ENCODE measurements around the gene PACRG.
A peak's percentile ranks its signal among the peaks of the same experiment; 100 is the strongest.

PACRG gene

DNA sequence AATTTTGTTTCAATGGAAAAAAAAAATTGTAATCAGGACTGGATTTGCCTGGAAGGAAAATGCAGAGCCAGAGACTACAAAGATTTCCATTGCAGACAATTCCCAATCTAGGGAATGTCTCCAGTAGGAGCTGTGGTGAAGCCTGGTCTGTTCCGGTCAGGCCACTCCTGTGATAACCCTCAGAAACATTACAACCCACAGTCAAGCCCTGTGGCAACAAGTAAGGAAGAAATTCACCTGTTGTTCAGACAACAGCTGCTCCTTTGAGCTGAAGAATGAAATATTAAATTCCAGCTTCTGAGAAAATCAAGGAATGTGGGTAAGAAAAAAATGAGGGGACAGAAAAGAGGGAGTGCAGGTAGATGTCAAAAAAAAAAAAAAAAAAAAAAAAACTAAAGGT lies 8.2 kb upstream of the PACRG start:
- Histone ChIP-seq H3K9ac (ENCODE audit: insufficient read length, low read depth) (no peak overlapping the region), H3K4me1 (ENCODE audit: insufficient read depth, insufficient read length) (no peaks in the 10 kb centered on the region), H3K27me3 (ENCODE audit: insufficient read depth, insufficient read length) (no peaks in the 10 kb centered on the region), H3K9me3 (ENCODE audit: insufficient read depth, low read length) (0 out of 2 replicates have a peak, but pooled peaks cover 3% of the 10 kb centered on the region), H3K36me3 (ENCODE audit: insufficient read depth, insufficient read length, low read length) (no peaks in the 10 kb centered on the region), H3K4me3 (ENCODE audit: insufficient read length, low read depth) (no peak overlapping the region)
- DNase-seq (ENCODE audit: low read depth, low spot score), result no peak
- TF ChIP-seq YY1 (IDR thresholded peaks at IDR 0.05; ENCODE audit: insufficient read depth, insufficient read length), result no peak
- no peak for TF ChIP-seq SUZ12 (IDR thresholded peaks at IDR 0.05; ENCODE audit: extremely low read depth, insufficient read depth, insufficient read length)
- TF ChIP-seq ZNF274 (IDR thresholded peaks at IDR 0.05; ENCODE audit: low read depth, low read length), result no peak

DNA sequence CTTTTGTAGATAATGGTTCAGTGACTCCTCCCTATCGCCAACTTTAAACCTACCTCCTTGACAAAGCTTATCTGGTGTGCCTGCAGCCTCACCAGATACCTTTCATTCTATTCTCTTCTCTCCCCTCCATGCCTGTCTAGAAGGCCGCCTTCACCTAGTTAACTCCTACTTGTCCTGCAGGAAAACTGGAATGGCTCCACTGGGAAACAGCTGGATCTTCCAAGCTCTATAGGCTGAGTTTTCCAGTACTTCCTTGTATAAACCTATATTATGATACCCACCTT lies 6.4 kb upstream of the PACRG start:
- 0 out of 2 replicates have a peak, but pooled peaks cover 3% of the 10 kb centered on the region for H3K9me3 ChIP-seq (ENCODE audit: insufficient read depth, low read length)
- no peak overlapping the region for H3K4me3 ChIP-seq (ENCODE audit: insufficient read length, low read depth)
- TF ChIP-seq ZNF274 (IDR thresholded peaks at IDR 0.05; ENCODE audit: low read depth, low read length) (no peak), YY1 (IDR thresholded peaks at IDR 0.05; ENCODE audit: insufficient read depth, insufficient read length) (no peak), SUZ12 (IDR thresholded peaks at IDR 0.05; ENCODE audit: extremely low read depth, insufficient read depth, insufficient read length) (no peak)
- no peaks in the 10 kb centered on the region for H3K36me3 ChIP-seq (ENCODE audit: insufficient read depth, insufficient read length, low read length)
- DNase-seq (ENCODE audit: low read depth, low spot score), result no peak
- no peak overlapping the region for H3K9ac ChIP-seq (ENCODE audit: insufficient read length, low read depth)
- H3K4me1 ChIP-seq (ENCODE audit: insufficient read depth, insufficient read length), result no peaks in the 10 kb centered on the region
- H3K27me3 ChIP-seq (ENCODE audit: insufficient read depth, insufficient read length), result peaks cover 4% of the 10 kb centered on the region

DNA sequence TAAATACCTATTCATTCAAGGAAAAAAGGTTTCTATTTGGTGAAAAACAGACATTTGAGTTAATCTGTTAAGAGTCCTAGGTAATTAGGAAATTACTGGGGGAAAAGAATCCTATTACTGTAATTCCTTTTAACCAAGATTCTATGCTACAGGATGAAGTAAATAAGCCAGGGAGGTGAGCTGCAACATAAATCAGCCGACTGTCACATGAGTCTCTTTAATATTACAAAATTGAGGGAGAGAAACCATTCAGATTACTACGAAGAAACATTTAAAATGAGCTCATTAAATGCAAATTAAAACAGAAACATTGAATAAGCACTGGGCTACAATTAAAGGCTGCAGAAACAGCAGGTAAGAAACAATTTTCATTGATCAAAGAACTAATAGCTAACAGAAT lies 5.5 kb upstream of the PACRG start:
- Histone ChIP-seq H3K4me1 (ENCODE audit: insufficient read depth, insufficient read length) (no peaks in the 10 kb centered on the region), H3K27me3 (ENCODE audit: insufficient read depth, insufficient read length) (peaks cover 11% of the 10 kb centered on the region), H3K4me3 (ENCODE audit: insufficient read length, low read depth) (no peak overlapping the region), H3K9ac (ENCODE audit: insufficient read length, low read depth) (no peak overlapping the region), H3K36me3 (ENCODE audit: insufficient read depth, insufficient read length, low read length) (no peaks in the 10 kb centered on the region), H3K9me3 (ENCODE audit: insufficient read depth, low read length) (no peaks in the 10 kb centered on the region)
- no peak for DNase-seq (ENCODE audit: low read depth, low spot score)
- TF ChIP-seq YY1 (IDR thresholded peaks at IDR 0.05; ENCODE audit: insufficient read depth, insufficient read length) (no peak), SUZ12 (IDR thresholded peaks at IDR 0.05; ENCODE audit: extremely low read depth, insufficient read depth, insufficient read length) (no peak), ZNF274 (IDR thresholded peaks at IDR 0.05; ENCODE audit: low read depth, low read length) (no peak)

DNA sequence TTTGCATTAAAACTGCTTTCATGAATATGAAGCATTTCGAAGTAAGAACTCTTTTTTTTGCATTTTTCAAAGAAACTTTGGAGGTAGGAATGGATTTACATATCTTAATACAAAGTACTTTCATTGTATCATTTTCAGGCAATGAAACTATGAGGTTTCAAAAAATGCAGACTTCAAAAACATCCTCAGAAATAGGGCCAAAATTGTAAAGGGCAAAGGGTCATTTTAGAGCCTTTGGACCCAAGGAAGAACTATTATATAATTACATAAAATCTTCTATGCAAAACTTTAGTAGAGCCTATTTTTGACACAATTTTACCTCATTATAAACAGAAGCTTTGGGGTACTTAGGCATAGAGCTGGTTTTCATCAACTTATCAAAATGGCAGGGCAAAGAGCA lies 5.1 kb upstream of the PACRG start:
- H3K36me3 ChIP-seq (ENCODE audit: insufficient read depth, insufficient read length, low read length), result no peaks in the 10 kb centered on the region
- no peak for DNase-seq (ENCODE audit: low read depth, low spot score)
- H3K4me1 ChIP-seq (ENCODE audit: insufficient read depth, insufficient read length), result no peaks in the 10 kb centered on the region
- H3K4me3 ChIP-seq (ENCODE audit: insufficient read length, low read depth), result no peak overlapping the region
- H3K9ac ChIP-seq (ENCODE audit: insufficient read length, low read depth), result no peak overlapping the region
- TF ChIP-seq YY1 (IDR thresholded peaks at IDR 0.05; ENCODE audit: insufficient read depth, insufficient read length), result no peak
- TF ChIP-seq ZNF274 (IDR thresholded peaks at IDR 0.05; ENCODE audit: low read depth, low read length), result no peak
- TF ChIP-seq SUZ12 (IDR thresholded peaks at IDR 0.05; ENCODE audit: extremely low read depth, insufficient read depth, insufficient read length), result no peak
- H3K27me3 ChIP-seq (ENCODE audit: insufficient read depth, insufficient read length), result peaks cover 11% of the 10 kb centered on the region
- no peaks in the 10 kb centered on the region for H3K9me3 ChIP-seq (ENCODE audit: insufficient read depth, low read length)

DNA sequence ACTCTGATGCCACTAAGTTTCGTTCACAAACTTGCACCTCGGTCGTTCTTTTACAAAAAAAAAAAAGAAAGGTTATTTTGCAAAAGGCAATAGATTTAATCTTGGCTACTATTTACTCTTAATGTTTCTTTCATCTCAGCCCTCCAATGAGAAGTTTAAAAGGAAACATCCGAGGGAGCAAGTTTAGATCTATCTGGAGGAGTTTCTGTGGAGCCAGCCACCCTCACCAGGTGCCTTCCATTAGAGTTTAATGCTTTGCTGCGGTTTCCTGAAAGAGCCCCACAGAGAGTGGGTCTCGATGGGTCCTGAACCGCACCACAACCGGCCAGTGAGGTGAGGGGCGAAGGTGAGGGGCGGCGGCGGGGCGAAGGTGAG lies 840 bp upstream of the PACRG start:
- TF ChIP-seq ZNF274 (IDR thresholded peaks at IDR 0.05; ENCODE audit: low read depth, low read length), result no peak
- no peak for TF ChIP-seq YY1 (IDR thresholded peaks at IDR 0.05; ENCODE audit: insufficient read depth, insufficient read length)
- TF ChIP-seq SUZ12 (IDR thresholded peaks at IDR 0.05; ENCODE audit: extremely low read depth, insufficient read depth, insufficient read length), result no peak
- Histone ChIP-seq H3K4me3 (ENCODE audit: insufficient read length, low read depth) (peak overlapping the region; percentile 67), H3K4me1 (ENCODE audit: insufficient read depth, insufficient read length) (no peaks in the 10 kb centered on the region), H3K27me3 (ENCODE audit: insufficient read depth, insufficient read length) (peaks cover 11% of the 10 kb centered on the region), H3K9ac (ENCODE audit: insufficient read length, low read depth) (no peak overlapping the region), H3K36me3 (ENCODE audit: insufficient read depth, insufficient read length, low read length) (no peaks in the 10 kb centered on the region), H3K9me3 (ENCODE audit: insufficient read depth, low read length) (no peaks in the 10 kb centered on the region)
- DNase-seq (ENCODE audit: low read depth, low spot score), result no peak

DNA sequence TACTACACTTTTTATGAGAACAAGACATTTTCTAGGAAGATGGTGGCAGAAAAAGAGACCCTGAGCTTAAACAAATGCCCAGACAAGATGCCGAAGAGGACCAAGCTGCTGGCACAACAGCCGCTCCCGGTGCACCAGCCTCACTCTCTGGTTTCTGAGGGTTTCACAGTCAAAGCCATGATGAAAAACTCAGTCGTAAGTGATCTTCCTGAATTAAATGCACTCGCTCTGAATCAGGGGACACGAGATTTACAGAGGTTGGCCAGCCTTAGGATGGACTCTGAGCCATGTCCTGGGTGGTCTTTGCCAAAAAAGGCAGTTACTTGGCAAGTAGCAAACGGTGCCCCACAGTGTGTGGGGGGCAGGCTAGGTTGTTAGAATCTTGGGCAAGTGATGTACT lies 423 bp downstream of the PACRG start:
- TF ChIP-seq YY1 (IDR thresholded peaks at IDR 0.05; ENCODE audit: insufficient read depth, insufficient read length), result no peak
- TF ChIP-seq ZNF274 (IDR thresholded peaks at IDR 0.05; ENCODE audit: low read depth, low read length), result no peak
- TF ChIP-seq SUZ12 (IDR thresholded peaks at IDR 0.05; ENCODE audit: extremely low read depth, insufficient read depth, insufficient read length), result no peak
- no peaks in the 10 kb centered on the region for H3K9me3 ChIP-seq (ENCODE audit: insufficient read depth, low read length)
- H3K4me1 ChIP-seq (ENCODE audit: insufficient read depth, insufficient read length), result no peaks in the 10 kb centered on the region
- DNase-seq (ENCODE audit: low read depth, low spot score), result no peak
- H3K4me3 ChIP-seq (ENCODE audit: insufficient read length, low read depth), result no peak overlapping the region
- peaks cover 11% of the 10 kb centered on the region for H3K27me3 ChIP-seq (ENCODE audit: insufficient read depth, insufficient read length)
- no peak overlapping the region for H3K9ac ChIP-seq (ENCODE audit: insufficient read length, low read depth)
- H3K36me3 ChIP-seq (ENCODE audit: insufficient read depth, insufficient read length, low read length), result no peaks in the 10 kb centered on the region

DNA sequence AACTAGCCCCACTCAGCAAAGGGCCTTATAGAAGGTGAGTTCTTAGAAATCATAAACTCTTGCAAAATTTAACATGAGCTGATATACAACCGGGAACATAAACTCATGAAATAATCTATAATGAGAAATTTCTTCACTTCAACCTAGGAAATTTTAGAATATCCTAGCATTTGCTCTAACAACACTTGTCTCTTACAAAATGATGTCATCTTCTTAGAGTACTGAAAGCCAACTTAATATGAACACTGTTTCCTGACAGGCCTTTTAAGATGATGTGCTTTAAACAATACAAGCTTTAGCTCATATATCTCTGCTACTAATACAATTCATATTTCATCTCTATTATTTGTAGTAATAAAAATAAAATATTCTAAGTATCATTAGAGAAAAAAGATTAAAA lies 932 bp downstream of the PACRG start:
- no peaks in the 10 kb centered on the region for H3K9me3 ChIP-seq (ENCODE audit: insufficient read depth, low read length)
- no peaks in the 10 kb centered on the region for H3K4me1 ChIP-seq (ENCODE audit: insufficient read depth, insufficient read length)
- H3K9ac ChIP-seq (ENCODE audit: insufficient read length, low read depth), result no peak overlapping the region
- peaks cover 11% of the 10 kb centered on the region for H3K27me3 ChIP-seq (ENCODE audit: insufficient read depth, insufficient read length)
- no peak overlapping the region for H3K4me3 ChIP-seq (ENCODE audit: insufficient read length, low read depth)
- H3K36me3 ChIP-seq (ENCODE audit: insufficient read depth, insufficient read length, low read length), result no peaks in the 10 kb centered on the region
- no peak for TF ChIP-seq SUZ12 (IDR thresholded peaks at IDR 0.05; ENCODE audit: extremely low read depth, insufficient read depth, insufficient read length)
- no peak for TF ChIP-seq YY1 (IDR thresholded peaks at IDR 0.05; ENCODE audit: insufficient read depth, insufficient read length)
- no peak for TF ChIP-seq ZNF274 (IDR thresholded peaks at IDR 0.05; ENCODE audit: low read depth, low read length)
- no peak for DNase-seq (ENCODE audit: low read depth, low spot score)

DNA sequence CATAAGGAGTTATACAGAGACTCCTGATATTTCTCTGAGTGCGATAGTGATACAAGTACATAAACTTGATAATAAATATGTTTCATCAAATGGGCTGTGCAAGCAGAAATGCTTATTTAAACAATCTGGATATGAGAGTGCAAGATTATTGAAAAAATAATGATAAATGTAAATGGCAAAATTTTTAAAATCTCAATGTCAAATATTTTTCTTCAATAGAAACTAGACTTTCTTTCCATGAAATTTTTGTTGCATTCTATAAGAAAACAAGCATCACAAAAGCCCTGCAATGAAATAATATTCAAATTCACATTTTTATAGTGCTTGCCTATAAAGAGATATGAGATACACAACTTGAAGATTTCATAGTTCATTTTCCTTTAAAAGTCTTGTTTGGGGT lies 2.7 kb downstream of the PACRG start:
- Histone ChIP-seq H3K27me3 (ENCODE audit: insufficient read depth, insufficient read length) (peaks cover 11% of the 10 kb centered on the region), H3K4me1 (ENCODE audit: insufficient read depth, insufficient read length) (no peaks in the 10 kb centered on the region), H3K4me3 (ENCODE audit: insufficient read length, low read depth) (no peak overlapping the region), H3K36me3 (ENCODE audit: insufficient read depth, insufficient read length, low read length) (no peaks in the 10 kb centered on the region), H3K9me3 (ENCODE audit: insufficient read depth, low read length) (no peaks in the 10 kb centered on the region), H3K9ac (ENCODE audit: insufficient read length, low read depth) (no peak overlapping the region)
- DNase-seq (ENCODE audit: low read depth, low spot score), result no peak
- no peak for TF ChIP-seq SUZ12 (IDR thresholded peaks at IDR 0.05; ENCODE audit: extremely low read depth, insufficient read depth, insufficient read length)
- no peak for TF ChIP-seq YY1 (IDR thresholded peaks at IDR 0.05; ENCODE audit: insufficient read depth, insufficient read length)
- no peak for TF ChIP-seq ZNF274 (IDR thresholded peaks at IDR 0.05; ENCODE audit: low read depth, low read length)

All from NT2/D1 (cell line).